ENCODE measurements around the gene PTGDS.
"Not testable (repeated sequence)": the region's sequence is repeated elsewhere in the genome, so short reads cannot be mapped to it uniquely, and the experiment has no call there.

Gene PTGDS

DNA sequence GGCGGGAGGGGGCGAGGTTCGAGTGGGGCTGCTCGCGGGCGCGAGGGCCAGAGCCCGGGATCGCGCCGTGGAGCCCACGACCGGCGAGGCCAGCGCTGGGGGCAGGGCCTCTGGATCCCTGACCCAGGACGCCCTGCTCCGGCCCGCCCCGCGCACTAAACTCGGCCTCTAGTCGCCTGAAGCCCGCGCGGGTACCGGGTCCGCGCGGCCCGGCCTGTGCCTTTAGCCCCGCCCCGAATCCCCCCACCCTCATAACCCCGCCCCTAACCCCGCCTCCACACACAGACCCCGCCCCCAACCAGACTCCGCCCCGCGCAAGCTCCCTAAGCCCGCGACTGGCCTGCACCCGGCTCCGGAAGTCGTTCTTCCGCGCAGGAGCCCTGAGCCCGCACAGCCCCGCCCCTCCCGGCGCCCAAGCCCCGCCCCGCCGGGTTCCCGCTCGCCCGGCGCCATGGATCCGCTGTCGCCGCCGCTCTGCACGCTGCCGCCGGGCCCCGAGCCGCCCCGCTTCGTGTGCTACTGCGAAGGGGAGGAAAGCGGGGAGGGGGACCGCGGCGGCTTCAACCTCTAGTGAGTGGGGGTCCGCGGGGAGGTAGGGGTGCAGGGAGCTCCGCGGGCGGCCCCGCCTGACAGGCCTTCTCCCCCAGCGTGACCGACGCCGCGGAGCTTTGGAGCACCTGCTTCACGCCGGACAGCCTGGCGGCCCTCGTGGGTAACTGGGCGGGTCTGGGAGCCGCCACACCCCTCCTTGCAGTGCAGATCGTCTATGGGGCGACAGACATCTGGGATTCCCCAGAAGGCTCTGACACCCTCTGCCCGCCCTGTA, 14.9 kb downstream of the PTGDS start, which contains the start of gene PAXX:
Gene PAXX, plus strand, starts transcription at position 430 of the 826 bp plus-strand sequence. Its CDS starts 22 bp downstream, at position 452.
- peak; percentile 98 for DNase-seq (ENCODE audit: low spot score)

DNA sequence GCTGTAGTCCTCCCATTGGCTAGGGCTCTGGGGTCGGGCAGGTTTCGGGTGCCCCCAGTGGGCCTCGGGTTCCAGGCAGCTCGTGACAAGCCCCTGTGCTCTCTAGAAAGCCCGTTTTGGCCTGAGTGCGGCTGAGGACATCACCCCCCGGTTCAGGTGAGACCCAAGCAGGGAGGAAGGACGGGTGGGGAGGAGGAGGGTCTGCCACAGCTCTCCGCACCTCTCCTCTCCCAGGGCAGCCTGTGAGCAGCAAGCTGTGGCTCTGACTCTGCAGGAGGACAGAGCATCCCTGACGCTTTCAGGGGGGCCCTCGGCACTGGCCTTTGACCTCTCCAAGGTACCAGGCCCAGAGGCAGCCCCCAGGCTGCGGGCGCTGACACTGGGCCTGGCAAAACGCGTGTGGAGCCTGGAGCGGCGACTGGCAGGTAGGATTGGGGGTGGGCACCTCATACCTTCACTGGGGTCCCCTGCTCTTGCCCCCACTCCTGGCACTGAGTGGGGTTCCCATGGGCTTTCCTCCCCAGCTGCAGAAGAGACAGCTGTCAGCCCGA, 15.6 kb downstream of the PTGDS start:
- no peak for DNase-seq (ENCODE audit: low spot score)

DNA sequence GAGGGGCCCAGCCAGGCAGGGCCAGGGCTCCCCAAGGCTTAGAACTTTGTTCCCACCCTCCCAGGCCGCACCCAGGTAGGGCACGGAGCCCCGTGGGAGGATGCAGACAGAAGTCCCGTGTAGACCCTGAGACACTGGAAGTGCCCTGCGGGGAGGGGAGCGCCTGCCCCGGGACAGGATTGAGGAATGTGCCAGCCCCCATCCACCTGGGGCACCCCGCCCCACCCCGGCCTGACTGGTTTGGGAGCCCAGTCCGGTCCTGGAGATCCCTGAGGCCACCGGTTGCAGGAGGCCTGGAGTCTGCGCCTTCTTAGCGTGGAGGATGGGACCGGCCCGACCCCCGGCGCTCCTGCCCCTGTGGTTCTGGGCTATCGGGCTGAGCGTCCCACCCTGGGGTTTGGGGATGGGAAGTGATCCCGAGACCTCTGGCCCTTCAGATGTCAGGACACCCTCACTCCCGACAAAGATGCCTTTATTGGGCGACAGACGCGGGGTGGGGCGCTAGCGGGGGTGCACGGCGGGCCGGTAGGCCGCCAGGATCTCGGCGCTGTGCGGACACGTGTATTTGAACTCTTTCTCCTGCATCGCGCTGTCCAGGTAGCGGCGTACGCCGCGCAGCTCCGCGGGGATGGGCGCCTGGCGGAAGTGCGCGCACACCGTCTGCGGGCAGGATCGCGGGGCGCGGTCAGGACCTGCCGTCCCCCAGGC, 17.0 kb downstream of the PTGDS start:
- DNase-seq (ENCODE audit: low spot score): no peak

DNA sequence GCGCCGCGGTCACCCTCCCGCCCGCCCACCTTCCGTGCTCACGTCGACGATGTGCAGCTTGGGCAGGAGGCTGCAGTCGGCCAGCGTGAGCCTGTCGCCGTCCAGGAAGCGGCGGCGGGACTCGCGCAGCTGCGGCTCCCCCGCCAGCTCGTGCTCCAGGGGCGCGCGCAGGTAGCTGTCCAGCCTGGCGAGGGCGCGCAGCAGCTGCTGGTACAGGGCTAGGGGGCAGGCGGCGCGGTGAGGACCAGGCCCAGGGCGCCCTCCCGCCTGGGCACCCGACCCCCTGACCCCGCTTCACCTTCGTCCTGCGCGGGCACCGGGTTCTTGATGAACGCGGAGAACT, 17.6 kb downstream of the PTGDS start:
- no peak for DNase-seq (ENCODE audit: low spot score)

DNA sequence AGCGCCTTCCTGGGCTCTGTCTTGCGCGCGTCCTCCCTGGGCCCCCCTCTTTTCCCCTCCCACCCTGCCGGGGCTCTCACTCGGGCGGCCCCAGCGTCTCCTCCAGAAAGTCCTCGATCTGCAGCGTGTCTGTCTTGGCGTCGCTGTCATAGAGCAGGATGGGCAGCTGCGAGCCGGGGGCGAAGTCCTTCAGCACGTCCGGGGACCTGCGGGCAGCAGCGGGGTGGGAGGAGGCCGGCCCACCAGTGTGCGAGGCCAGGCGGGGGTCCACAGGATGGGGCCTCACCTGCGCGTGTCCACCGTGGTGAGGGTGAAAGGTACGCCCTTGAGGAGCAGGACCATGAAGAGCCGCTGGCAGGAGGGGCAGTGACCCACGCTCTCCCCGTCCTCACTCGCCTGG, 18.1 kb downstream of the PTGDS start:
- no peak for DNase-seq (ENCODE audit: low spot score)

DNA sequence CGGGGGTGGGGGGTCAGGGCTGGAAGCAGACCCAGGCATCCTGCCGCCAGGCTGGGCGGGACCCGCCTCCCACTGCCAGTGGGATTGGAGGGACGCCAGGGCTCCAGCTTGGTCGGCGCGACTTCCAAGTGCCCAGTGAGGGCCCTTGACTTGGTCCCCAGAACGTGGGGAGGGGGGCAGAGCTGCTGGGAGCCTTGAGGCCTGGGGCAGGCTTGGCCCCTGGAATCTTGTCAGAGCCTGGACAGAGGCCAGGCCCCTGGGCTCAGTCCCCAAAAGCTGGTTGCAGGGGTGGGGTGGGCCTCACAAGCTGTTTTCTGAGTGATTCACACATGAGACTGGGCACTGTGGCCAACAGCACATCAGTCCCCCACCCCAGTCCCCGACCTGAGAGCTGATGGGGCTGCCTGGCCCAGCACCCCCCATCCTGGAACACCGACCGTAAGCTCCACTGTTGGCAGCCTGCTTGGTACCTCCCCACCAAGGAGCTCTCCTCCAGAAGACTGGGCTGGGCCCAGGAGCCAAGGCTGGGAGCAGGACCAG, 18.5 kb downstream of the PTGDS start:
- no peak for DNase-seq (ENCODE audit: low spot score)

DNA sequence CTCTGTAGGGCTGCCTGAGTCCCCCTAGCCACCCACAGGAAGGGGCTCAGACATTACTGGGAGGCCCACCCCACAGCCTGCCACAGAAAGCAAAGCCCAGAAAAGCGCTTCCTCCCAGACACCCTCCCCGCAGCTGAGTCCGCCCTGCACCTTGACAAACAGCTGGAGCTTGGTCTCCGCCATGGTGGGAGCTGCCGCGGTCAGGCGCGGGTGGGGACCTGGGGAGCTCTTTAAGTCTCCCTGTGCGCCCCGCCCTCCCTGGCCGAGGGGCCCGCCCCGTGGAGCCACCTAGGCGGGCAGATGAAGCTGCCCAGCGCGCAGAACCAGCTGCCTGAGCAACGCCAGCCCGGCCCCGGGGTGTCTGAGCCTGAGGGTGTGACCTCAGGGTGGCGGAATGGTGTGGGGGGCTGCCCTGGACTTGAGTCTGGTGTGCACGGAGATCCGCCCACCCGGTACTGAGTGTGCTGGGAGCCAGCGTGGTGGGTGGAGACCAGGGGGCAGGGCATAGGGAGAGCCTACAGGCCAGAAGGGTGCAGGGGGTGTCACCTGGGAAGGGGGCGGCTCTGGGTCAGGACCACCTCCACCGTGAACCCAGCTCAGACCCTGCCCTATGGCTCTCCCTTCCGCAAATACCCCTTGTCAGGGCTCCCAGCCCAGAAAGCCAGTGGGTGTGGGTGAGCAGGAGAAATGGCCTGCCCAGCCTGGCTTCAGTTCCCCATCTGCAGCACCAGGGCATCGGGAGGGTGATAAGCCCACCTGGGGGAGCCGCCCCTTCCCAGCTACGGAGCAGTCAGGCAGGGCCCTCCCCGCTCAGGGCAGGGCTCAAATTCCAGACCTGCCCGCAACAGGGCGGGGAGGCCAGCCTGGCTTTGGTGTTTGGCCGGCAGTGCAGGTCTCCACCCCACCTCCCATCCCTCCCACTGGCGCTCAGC, 19.3 kb downstream of the PTGDS start, which contains the start of gene CLIC3:
Gene CLIC3, minus strand, starts transcription at position 208 of the 932 bp plus-strand sequence. Its CDS starts 25 bp downstream, at position 183.
- no peak for DNase-seq (ENCODE audit: low spot score)

DNA sequence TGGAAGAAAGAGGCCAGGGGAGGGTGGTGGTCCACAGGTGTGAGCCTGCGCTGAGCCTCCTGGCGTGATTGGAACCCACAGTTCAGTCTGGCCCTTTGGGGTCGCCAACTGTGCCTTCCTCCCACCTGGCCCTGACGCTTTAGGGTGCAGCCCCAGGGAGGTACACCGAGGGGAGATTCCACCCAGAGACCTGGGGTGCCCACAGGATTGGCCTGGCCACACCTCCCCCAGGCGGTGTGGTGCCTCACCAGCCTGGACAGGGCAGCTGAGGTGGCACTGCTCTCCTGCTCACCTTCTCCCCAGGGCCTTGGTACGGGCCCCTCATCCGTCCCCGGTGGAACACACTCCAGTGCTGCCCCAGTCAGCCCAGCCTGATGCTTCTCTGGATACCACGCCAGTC, 20.1 kb downstream of the PTGDS start:
- no peak for DNase-seq (ENCODE audit: low spot score)

DNA sequence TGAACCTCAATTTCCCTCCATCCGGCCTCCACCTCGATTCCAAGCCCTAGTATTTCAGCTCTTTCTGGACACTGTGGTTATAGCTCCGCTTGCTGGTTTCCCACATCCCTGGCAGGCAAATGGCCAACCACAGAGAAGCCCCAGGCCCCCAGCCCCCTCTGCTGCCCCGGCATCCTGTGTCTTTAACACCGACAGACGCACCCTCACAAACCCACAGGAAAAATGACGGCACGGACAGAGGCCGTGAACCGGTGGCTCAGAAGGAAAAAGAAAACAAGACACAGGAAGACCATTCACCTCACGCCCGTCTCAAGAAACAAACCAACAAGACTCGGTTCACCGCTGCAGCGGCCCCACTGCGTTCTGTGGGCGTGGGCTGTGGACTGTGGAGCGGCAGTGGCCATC, 20.5 kb downstream of the PTGDS start:
- DNase-seq (ENCODE audit: low spot score): no peak

DNA sequence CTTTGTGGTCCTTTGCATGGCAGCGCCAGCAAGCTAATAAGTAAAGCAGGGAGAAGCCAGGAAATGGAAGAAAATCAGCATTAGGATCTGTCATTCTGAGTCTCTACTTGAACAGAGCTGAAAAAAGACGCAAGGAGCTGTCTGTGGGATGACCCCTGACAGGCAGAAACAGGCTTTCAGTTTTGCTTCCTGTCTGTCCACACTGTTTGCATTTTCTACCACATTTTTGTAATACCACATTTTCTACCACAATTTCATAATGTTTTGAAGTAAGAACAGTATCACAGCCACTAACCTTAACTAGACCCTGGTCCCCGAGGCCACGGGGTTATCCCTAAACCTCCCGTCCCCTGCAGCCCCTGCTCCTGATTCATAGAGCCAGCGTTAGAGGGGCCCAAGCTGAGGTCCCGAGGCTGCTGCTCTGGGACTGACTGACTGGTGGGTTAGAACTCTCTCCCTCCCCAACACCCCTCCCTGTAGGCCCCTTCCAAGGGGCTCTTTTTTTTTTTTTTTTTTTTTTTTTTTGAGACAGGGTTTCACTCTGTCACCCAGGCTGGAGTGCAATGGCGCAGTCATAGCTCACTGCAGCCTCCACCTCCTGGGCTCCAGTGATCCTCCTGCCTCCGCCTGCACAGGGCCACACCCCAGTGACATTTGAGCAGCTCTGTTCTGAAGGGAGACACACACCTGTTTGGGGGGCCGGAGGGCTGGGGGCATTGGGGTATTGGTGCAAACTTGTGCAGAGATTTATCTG, 23.1 kb downstream of the PTGDS start:
- peak; percentile 54 for DNase-seq (ENCODE audit: low spot score)

DNA sequence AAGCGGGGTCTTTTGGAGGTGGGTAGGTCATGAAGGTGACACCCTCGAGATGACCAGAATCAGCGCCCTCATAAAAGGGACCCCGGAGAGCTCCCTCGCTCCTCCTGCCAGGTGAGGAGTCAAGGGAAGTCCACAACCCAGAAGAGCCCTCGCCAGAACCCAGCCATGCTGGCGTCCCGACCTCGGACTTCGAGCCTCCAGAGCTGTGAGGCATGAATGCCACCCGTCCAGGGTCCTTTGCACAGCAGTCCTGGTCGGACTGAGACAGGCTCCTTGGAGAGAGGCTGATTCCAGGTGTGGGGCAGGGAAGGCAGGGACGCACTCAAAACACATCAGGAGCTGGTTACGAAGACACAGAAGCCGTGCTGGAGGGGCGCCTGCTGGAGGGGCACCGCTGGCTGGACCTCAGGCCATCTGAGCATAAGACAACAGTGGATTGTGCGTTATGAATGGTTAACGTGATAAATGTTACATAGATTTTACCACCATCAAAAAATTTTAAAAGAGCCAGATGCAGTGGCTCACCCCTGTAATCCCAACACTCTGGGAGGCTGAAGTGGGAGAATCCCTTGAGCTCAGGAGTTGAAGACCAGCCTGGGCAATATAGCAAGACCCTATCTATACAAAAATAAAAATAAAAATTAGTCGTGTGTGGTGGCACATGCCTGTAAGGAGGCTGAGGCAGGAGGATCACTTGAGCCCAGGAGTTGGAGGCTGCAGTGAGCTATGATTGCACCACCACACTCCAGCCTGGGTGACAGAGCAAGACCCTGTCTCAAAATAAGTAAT, 24.7 kb downstream of the PTGDS start:
- DNase-seq (ENCODE audit: low spot score): no peak

DNA sequence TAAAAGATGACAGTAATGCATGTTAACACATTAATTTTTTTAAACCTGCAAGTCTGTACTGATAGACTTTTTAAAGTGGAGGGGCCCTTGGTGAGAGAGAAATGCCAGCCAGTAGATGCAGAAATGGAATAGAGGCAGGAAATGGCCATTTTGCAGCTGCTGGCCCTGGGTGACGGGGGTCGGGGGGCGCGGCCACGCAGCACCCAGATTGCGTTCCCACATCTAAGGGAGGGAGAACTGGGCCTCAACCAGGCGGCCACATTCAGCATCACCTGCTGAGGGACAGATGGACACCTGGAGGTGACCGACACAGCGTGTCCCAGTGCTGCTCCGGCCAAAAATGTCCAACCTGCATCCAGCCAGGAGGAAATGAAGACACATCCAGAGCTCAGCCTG, 25.3 kb downstream of the PTGDS start:
- no peak for DNase-seq (ENCODE audit: low spot score)

DNA sequence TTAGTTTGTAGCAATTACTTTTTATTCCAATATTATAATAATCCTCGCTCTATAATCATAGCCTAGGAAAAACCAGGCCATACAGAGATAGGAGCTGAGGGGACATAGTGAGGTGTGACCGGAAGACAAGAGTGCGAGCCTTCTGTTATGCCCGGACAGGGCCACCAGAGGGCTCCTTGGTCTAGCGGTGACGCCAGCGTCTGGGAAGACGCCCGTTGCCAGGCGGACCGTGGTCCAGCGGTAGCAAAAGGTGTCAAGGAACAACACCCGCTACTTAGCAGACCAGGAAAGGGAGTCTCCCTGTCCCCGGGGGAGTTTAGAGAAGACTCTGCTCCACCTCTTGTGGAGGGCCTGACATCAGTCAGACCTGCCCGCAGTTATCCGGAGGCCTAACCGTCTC, 27.0 kb downstream of the PTGDS start:
- not testable (repeated sequence) for DNase-seq (ENCODE audit: low spot score)

DNA sequence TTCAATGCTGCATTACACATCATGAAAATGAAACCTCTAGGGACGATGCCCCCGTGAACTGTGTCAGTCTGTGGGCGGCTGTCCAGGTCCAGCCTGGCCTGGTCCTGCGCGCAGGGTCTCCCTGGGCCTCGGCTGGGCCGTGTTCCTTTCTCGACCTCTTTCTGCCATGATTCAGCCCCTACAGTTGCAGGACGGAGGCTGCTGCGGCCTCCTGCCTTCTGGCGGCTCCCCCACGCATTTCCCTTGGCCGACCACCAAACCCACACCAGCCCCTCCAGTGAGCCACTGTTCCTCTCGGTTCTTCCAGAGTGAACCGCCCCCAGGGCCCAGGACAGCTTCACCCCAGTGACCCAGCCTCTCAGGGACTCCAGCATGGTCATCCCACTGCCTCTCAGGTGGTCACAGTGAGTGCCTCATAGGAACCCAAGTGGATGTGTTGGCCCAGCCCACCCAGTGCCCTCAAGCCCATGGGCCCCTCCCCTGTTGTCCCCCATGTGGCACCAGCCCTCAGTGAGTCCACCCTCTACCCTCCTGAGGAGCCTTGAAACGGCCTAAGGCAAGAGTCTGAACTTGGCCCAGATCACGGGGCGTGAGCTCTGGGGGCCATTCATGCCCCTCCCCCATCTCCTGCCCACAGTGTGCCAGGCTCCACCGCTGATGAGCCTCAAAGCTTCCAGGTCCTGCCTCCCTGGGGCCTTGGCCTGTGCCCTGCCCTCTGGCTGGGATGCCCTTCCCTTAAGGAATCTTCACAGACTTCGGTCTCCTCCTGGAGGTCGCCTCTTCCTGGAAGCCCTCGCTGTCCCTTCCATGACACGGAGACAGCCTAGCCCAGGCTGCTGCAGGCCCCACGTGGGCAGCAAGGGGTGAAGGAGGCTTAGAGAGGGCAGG, 29.1 kb downstream of the PTGDS start:
- DNase-seq (ENCODE audit: low spot score): no peak

DNA sequence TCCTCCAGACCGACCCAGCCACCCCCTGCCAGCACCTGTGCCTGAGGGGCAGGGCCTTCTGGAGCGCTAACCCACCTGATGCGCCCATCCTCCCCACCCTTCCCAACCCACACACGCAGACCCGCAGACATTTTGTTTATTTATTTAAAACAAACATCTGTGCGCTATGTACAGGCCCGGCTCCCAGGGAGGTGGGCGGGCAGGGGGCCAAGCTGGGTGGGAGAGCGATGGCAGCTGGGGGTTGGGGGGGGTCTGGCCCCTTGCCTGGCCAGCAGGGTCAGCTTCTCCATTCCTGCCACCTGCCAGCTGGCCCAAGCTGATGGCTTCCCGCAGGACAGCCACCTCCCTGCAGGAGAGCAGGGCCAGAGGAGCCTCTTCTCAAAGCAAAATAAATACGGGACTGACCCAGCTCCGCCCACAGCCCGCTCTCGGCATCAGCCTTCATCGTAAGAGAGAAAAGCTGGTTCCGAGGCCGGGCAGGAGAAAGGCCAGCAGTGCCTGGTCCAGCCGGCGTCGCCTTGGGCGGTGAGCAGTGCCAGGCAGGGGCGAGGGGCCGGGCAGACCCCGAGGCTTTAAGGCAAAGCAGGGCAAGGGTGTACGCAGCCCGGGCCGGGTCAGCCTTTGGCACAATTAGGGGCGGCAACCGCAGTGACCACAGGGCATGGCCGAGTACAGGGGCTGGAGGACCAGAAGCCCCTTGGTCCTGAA, 30.0 kb downstream of the PTGDS start:
- no peak for DNase-seq (ENCODE audit: low spot score)

DNA sequence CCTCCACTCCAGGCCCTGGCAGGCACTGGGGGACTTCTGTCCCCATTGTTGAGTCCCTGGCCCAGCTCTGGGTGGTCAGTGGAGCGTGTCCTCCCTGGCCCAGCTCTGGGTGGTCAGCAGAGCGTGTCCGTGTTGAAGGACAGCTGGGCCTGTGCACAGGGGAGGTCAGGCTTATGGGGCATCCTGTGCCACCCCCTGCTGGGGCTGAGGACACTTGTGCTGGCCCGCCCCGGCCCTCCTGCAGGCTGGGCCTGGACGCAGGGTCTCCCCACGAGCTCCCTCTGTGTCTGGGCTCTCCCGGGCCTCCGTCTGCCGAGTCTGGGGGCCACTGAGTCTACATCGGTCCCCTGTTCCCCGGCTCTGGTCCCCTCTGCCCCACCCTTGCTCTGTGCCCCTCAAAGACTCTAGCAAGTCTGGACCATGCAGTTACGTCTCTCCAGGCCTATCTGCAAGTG, 30.5 kb downstream of the PTGDS start:
- DNase-seq (ENCODE audit: low spot score): no peak

DNA sequence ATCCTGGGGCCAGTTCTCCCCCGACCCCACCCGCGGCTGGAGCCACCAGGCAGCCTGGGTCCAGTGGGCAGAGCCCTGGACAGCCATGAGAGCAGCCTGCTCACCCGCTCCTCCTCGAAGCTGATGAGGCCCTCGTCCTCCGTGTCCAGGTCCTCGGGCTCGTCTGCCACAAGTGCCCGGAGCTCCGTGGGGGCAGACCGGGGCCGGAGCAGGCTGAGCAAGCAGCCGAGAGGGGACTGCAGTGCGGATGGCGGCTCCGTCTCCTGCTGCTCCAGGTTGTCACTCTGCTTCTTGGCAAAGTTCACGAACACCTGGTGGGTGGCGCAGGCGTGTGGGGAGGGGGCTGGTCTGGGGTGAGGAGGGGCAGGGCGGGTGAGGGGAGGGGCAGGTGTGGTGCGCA, 31.0 kb downstream of the PTGDS start:
- DNase-seq (ENCODE audit: low spot score): no peak

DNA sequence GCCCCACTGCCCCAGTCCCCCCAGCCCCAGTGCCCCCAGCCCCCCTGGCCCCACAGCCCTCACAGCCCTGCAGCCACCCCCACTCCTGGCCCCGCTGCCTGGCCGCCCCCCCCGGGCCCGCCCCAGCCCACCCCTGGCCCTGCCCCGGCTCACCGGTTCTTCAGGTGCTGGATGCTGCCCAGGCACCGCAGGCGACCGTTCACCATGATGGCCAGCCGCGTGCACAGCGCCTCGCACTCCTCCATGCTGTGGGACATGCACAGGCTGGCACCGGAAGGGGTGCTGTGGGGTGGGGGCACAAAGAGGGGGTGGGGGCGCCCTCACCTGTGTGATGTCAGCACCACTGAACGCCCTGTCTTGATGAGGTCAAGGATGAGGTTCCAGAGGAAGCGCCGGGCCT, 31.9 kb downstream of the PTGDS start:
- no peak for DNase-seq (ENCODE audit: low spot score)

All from germinal center (tissue), 1 donor.